T47D (cell line): ENCODE measurements around the gene S1PR5.

ENCODE experiments used
- DNase-seq, 2 experiments: peaks; one replicate each; pipeline versions ENCODE4 v3.0.0 to v3.0.0-alpha.2; 2011 to 2012; ENCODE audit warnings: low read depth in 1 of 2, low spot score in 1 of 2
- JUND ChIP-seq: IDR thresholded peaks from 2 replicates; pipeline ENCODE4 v1.6.1; 2012; ENCODE audit warnings: low read depth
- in situ Hi-C: cut with HindIII; loops from 2 replicates; pipeline ENCODE4 v1.10.0; 2016; ENCODE audit warnings: low sequenced_read_pairs, low pct_unique_long_range_greater_than_20kb

S1PR5 gene

DNA sequence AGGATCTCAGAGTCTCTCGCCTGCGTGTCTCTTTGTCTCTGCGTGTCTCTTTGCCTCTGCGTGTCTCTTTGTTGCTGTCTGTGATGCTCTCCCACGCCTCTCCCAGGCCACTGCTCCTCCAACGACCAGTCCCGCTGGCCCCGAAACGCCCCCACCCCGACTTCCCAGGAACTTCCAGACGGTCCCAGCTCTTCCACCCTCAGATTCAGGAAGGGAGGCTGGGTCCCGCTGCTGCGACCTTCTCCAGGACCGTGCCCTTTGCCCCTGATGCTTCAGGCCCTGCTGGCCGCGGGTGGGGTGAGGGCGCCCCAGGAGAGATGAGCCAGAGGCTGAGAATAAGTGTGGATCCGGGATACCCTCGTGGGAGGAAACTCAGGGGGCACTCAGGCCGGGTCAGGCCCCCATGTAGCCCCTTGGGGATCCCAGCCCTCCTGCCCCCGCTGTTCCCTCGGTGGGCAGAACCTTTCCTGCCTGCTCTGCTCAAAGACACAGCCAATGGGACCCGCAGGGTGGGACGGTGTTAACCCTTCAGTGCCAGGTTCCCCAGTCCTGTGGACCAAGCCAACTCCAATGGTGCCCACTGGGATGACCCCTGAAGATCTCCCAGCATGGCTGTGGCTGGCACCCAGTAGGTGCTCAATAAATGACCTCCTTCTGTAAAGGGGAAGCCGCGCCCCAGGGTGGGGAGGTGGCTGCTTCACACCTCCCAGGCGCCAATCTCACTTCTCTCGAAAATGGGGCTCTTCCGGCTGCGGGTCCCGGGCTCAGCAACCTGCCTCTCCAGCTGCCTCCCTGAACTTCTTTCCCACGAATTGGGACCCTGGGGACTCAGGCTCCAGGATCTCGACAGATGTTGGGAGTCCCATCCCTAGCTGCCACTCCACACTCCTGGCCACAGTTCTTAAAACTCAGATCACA is 1.5 kb upstream of the S1PR5 start:
- in situ Hi-C loops, result no loop called here

DNA sequence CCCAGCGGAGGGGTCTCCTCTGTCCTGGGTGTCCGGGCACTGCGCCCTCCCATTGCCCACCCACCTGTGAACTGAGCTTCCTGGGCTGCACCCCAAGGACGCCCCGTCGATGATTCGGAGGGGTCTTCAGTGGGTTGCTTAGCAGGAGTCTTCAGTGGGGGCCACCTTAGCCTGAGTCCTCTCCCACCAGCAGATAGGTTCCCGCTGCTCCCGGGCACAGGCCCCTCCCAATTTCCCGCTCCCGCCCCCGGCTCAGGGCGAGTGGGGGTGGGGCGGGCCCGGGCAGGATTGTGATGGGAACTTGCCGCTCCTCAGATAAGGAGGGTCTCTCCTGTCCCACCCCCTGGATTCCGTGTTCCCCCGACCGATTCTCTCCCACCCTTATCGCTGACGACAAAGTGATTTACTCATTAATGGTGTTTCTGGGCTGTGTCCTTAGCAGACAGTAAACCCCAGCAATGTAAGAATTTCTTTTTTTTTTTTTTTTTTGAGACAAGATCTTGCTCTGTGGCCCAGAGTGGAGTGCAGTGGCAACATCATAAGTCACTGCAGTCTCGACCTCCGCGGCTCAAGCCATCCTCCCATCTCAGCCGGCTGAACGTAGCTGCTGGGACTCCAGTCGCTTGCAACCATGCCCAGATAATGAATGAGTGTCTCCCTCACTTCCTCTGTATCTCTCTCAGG is 655 bp upstream of the S1PR5 start:
- no peak for DNase-seq
- TF ChIP-seq JUND, result no peak
- in situ Hi-C loops, result no loop called here

More for the DNA sequence above, 1.5 kb upstream of the S1PR5 start:
- DNase-seq, result no peak
- TF ChIP-seq JUND, result no peak

DNA sequence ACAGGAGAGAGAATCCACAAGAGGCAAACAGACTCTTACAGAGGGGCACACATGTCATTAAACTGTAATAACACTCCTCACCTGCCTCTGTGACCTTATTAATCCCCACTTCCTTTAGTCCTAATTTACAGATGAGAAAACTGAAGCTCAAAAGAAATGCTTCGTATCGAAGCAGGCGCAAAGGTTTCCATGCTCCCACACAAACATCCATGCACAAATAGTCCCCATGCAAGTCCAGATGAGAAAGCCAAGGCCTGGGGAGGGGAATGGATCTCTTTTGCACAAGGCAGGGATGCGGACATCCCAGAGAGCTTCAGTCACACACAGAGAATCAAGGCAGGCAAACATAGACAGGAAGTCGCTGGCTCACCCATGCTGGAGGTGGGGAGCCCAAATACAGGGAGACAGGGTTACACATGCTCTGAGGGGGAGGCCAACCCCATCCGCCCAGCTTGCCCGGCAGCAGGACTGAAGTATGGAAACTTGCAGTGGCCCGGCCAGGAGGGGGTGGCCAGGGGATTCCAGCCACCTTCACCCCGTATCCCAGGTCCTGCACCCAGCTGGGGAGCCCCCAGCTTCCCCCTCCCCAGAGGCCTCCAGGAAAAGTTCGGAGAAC is 468 bp downstream of the S1PR5 start:
- no peak for TF ChIP-seq JUND
- in situ Hi-C loops, result no loop called here

DNA sequence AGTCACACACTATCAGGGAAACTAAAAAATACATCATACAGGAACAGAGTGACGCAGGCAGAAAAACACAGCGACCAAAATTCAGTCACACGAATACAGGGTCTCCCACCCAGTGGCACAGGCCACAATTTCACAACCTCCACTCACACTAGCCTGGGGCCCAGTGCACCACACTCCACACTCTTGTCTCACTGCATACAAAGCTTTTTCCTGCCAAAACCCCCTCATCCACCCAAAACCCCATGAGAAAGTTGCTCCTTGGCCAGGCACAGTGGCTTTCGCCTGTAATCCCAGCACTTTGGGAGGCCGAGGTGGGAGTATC is 1.2 kb downstream of the S1PR5 start:
- no peak for TF ChIP-seq JUND
- no peak for DNase-seq
- in situ Hi-C loops, result no loop called here

More for the DNA sequence above, 468 bp downstream of the S1PR5 start:
- DNase-seq, result no peak

DNA sequence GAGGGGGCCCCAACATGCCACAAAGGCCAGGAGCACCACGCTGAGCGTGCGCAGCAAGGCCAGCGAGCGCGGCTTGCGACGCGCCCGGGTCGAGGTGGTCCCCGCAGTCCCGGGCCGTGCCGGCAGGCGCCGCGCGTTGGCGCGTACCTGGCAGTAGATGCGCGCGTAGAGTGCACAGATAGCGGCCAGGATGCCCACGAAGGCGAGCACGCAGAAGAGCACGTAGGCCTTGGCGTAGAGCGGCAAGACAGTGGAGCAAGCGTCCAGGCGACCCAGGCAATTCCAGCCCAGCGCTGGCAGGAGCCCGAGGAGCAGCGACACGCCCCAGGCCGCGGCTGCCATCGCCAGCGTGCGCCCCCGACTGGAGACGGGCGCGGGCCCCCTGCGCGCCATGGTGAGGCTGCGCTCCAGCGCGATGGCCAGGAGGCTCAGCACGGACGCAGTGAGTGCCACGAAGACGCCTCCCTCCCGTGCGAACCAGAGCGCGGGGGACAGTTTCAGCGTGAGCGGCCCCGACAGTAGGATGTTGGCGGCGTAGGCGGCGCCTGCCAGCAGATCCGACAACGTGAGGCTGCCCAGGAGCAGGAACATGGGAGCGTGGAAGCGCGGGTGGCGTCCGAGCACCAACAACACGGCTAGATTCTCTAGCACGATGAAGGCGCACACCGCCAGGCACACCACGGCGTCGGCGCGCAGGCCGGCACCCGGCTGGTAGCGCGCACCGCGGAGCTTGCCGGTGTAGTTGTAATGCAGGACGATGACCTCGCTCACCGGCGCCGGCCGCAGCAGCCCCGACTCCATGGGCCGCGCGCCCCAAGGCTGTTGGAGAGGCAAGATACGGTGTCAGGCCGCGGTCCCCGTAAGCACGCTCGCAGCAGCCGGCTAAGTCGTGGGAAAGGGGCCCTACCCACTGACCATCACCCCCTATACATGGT is 2.8 kb downstream of the S1PR5 start:
- TF ChIP-seq JUND, result no peak
- in situ Hi-C loops, result no loop called here
- no peak for DNase-seq

DNA sequence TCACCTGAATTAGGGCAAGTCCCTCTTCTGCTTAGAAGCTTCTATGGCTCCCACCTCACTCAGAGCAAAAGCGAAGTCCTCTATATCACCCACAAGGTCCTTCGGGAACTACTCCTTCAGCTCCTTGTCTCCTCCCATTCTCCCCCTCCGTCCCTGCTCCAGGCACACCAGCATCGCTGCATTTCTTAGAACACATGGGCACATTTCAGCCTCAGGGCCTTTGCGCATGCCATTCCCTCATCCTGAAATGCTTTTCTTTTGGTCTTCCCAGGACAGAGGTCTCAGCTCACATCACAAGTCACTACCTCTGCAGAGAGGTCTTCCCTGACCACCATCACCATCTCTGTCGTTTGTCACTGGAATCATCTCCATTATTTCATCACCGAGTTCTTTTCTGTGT is 4.0 kb downstream of the S1PR5 start:
- TF ChIP-seq JUND, result no peak
- no peak for DNase-seq
- in situ Hi-C loops, result no loop called here

DNA sequence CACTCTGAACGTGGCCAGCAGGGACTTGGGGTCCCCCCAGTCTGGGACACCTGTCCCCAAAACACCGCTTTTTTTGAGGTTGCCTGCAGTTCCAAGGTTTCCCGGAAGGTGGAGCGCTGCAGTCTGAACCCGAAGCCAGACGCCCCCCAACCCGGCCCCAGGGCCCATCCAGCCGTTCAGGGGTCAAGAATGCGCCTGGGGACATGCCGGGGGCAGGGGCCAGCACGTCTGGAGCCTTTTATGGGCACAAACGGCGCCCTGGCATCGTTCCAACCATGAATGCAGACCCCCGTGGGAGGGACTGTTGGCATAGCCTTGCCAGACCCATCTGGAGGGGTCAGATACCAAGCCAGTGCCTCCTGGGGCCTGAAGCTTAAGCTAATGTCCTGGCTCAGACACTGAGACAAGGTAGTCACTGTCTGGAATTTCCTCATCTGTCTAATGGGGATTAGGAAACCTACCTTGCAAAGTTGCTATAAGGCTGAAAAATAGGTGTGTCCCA is 6.9 kb downstream of the S1PR5 start:
- TF ChIP-seq JUND, result no peak
- DNase-seq, result no peak
- in situ Hi-C loops, result no loop called here

DNA sequence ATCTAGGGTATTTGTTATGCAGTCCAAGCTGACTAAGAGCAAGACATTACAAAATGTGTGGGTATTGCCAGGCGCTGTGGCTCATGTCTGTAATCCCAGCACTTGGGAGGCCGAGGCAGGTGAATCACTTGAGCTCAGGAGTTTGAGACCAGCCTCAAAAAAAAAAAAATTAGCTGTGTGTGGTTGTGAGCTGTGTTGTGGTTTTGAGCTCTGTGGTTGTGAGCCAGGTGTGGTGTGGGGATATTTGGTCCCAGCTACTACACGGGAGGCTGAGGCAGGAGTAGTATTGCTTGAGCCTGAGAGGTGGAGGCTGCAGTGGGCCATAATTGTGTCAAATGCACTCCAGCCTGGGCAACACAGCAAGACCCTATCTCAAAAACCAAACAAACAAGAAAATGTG is 8.5 kb downstream of the S1PR5 start:
- no peak for TF ChIP-seq JUND
- DNase-seq, result no peak
- in situ Hi-C loops, result no loop called here

DNA sequence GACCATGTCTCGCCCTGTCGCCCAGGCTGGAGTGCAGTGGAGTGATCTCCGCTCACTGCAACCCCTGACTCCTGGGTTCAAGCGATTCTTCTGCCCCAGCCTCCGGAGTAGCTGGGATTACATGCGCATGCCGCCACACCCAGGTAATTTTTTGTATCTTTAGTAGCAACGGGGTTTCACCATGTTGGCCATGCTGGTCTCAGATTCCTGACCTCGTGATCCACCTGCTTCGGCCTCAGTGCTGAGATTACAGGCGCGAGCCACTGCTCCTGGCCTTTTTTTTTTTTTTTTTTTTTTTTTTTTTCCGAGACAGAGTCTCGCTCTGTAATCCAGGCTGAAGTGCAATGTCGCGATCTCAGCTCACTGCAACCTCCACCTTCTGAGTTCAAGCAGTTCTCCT is 9.2 kb downstream of the S1PR5 start:
- no peak for DNase-seq
- in situ Hi-C loops, result no loop called here
- no peak for TF ChIP-seq JUND

DNA sequence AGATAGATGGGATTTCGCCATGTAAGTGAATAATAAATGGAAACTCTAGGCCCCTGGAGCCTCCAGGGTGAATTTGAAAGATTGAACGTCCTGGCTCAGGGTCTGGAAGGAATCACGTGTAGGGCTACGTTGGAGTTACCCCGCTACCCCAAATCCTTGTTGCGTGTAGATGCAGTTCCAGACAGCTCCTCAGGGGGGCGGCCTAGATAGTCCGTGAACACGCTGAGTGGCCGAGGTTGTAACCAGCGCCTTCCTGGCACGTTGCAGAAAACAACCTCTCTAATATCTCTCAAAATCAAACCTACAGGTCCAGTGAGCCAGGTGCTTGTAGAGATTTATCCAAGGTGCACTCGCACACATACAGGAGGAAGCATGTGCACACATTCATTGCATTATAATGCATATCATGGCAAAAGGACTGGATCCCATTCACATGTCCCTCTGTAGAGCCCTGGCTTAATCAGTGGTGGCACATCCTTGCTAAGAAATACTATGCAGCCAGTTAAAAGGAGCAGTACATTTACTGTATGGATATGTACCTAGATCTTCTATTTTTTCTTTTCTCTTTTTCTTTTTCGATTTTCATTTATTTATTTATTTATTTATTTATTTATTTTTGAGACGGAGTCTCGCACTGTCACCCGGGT is 11.5 kb downstream of the S1PR5 start:
- TF ChIP-seq JUND, result no peak
- in situ Hi-C loops, result no loop called here
- DNase-seq, result peak in 1 of 2 experiments; percentile 76

DNA sequence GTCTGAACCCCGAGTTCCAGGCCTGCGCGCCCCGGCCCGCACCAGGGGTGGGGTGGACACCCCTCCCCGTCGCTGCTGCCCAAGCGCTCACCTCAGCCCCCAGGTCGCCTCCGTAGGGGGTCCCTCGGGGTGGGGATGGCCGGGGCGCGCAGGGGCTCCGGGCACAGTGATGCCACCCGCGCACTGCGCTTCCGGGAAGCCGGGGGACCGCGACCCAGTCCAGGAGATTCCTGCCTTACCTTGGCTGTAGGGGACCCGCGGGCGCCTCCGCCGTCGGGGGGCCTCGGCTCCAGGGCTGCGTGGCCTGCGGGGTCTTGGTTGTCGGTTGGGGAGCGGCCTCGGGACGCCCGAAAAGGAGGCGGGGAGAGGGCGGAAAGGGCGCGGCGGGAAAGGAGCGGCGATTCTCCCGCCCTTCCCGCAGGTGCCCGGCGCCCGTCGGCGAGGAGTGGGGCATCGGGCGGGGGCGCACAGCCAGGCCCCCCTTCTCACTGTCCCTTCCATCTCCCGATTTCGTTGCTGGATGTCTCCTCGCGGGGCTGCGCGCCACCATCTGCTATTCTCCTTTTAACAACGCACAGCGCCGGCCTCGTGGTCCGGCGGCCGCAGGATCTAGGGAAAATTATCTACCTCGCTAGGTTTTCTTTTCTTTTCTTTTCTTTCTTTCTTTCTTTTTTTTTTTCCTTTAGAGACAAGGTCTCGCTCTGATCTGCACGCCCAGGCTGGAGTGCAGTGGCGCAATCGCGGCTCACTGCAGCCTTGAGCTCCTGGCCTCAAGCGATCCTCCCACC is 14.1 kb downstream of the S1PR5 start, which contains the start of gene KEAP1:
KEAP1 (minus strand) TSS at position 355 of the 788 bp plus-strand sequence. CDS start 3,323 bp downstream, outside the sequence.
- in situ Hi-C loops, result no loop called here
- peak in 1 of 2 experiments; percentile 26 for DNase-seq
- no peak for TF ChIP-seq JUND
